Gastrocnemius medialis (tissue), 4 donors: ENCODE results near the gene ADAM17.

ENCODE experiments used
- POLR2A ChIP-seq, 2 donors: fragments of 450-650 bp; IDR thresholded peaks; one replicate each; pipeline ENCODE4 v1.6.1; 2017; ENCODE audit warnings: antibody characterized with exemption in 2 of 2, mild to moderate bottlenecking in 2 of 2, moderate library complexity in 2 of 2
- TF ChIP-seq, protein P1 (sequence below), 5 experiments: fragments of 450-650 bp in 3 of 5; fragments of 200-600 bp in 2 of 5; sonication (generic) in 2 of 5; IDR thresholded peaks in 4 of 5; conservative IDR thresholded peaks in 1 of 5; 1 replicate in 4 of 5; 2 replicates in 1 of 5; pipeline ENCODE4 v1.5.1; 2016 to 2019; ENCODE audit warnings: antibody characterized with exemption in 5 of 5, mild to moderate bottlenecking in 3 of 5, moderate library complexity in 3 of 5

DNA sequence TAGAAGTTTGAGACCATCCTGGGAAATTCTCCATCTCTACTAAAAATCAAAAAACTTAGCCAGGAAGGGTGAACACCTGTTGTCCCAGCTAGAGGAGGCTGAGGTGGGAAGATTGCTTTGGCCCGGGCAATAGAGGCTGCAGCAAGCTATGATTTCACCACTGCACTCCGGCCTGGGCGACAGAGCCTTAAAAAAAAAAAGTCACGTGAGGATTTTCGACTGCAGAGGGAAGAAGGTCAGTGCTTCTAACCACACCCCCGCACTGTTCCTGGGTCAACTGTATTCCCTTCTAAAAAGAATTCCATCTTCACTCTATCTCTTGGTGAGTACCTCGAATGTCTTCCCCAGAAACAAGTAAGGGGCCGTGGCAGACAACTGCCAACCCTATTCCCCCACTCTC, 31.3 kb downstream of the ADAM17 start:
- TF ChIP-seq, protein P1, sequence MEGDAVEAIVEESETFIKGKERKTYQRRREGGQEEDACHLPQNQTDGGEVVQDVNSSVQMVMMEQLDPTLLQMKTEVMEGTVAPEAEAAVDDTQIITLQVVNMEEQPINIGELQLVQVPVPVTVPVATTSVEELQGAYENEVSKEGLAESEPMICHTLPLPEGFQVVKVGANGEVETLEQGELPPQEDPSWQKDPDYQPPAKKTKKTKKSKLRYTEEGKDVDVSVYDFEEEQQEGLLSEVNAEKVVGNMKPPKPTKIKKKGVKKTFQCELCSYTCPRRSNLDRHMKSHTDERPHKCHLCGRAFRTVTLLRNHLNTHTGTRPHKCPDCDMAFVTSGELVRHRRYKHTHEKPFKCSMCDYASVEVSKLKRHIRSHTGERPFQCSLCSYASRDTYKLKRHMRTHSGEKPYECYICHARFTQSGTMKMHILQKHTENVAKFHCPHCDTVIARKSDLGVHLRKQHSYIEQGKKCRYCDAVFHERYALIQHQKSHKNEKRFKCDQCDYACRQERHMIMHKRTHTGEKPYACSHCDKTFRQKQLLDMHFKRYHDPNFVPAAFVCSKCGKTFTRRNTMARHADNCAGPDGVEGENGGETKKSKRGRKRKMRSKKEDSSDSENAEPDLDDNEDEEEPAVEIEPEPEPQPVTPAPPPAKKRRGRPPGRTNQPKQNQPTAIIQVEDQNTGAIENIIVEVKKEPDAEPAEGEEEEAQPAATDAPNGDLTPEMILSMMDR (IDR thresholded peaks at IDR 0.05 in 4 of 5, conservative IDR thresholded peaks at IDR 0.05 in 1 of 5) = no peak
- no peak for TF ChIP-seq POLR2A (IDR thresholded peaks at IDR 0.05)
